RPMI7951 (cell line): Measurements from ENCODE around the gene ADRM1. TPM values are rescaled to one million over a fixed set of nuclear protein-coding genes. Genes with fewer than 3 reads are reported as not detected.
A peak's percentile ranks its signal among the peaks of the same experiment; 100 is the strongest.

Experiments
- DNase-seq: peaks from one replicate; pipeline ENCODE4 v3.0.0-alpha.2; 2012; ENCODE audit warnings: low read depth
- total RNA-seq: library from RNA; depleted of rRNA; stranded (reverse); fragments of >200 nt; shearing (Covaris generic); gene quantifications from 2 replicates; pipeline ENCODE4 v1.2.3, GENCODE V29; 2014; rRNA removed

ADRM1 gene
- 215 and 229 TPM in 2 replicates for total RNA-seq

- peak; percentile 98 for DNase-seq
These were observed at the start of gene ADRM1 for GRCh38 chr20:62302341-62303061. TSS of gene ADRM1 (plus strand) at chr20:62302997. CDS start at chr20:62303569, 572 bp downstream.

- DNase-seq, result no peak
These were observed 49.4 kb upstream of the ADRM1 start for GRCh38 chr20:62253398-62253797.

- no peak for DNase-seq
These were observed 48.6 kb upstream of the ADRM1 start for GRCh38 chr20:62254021-62254724.

- DNase-seq, result no peak
These were observed 46.8 kb upstream of the ADRM1 start for GRCh38 chr20:62255976-62256375.

- DNase-seq, result peak; percentile 37
These were observed 44.1 kb upstream of the ADRM1 start for GRCh38 chr20:62258499-62259293.

- DNase-seq, result no peak
These were observed 43.6 kb upstream of the ADRM1 start for GRCh38 chr20:62259294-62259565.

GRCh38 chr20:62262064-62262463, 40.7 kb upstream of the ADRM1 start:
- DNase-seq, result no peak

GRCh38 chr20:62263396-62263795, 39.4 kb upstream of the ADRM1 start:
- DNase-seq, result no peak

- DNase-seq, result no peak
These were observed 37.4 kb upstream of the ADRM1 start for GRCh38 chr20:62265365-62265764.

- DNase-seq, result no peak
These were observed 36.5 kb upstream of the ADRM1 start for GRCh38 chr20:62266340-62266739.

- DNase-seq, result no peak
These were observed 35.9 kb upstream of the ADRM1 start for GRCh38 chr20:62266851-62267250.

- no peak for DNase-seq
These were observed 35.3 kb upstream of the ADRM1 start for GRCh38 chr20:62267543-62267942.

GRCh38 chr20:62268228-62268900, 34.4 kb upstream of the ADRM1 start:
- no peak for DNase-seq

- DNase-seq, result no peak
These were observed 33.4 kb upstream of the ADRM1 start for GRCh38 chr20:62269378-62269777.

- DNase-seq, result no peak
These were observed 32.9 kb upstream of the ADRM1 start for GRCh38 chr20:62269871-62270270.

GRCh38 chr20:62272200-62272599, 30.6 kb upstream of the ADRM1 start:
- no peak for DNase-seq

GRCh38 chr20:62273416-62273815, 29.4 kb upstream of the ADRM1 start:
- DNase-seq, result no peak

GRCh38 chr20:62274332-62274950, 28.4 kb upstream of the ADRM1 start:
- DNase-seq, result no peak

- DNase-seq, result no peak
These were observed 27.6 kb upstream of the ADRM1 start for GRCh38 chr20:62275219-62275618.

- DNase-seq, result no peak
These were observed 26.4 kb upstream of the ADRM1 start for GRCh38 chr20:62276439-62276838.

GRCh38 chr20:62277253-62277652, 25.5 kb upstream of the ADRM1 start:
- DNase-seq, result no peak

- DNase-seq, result no peak
These were observed 22.5 kb upstream of the ADRM1 start for GRCh38 chr20:62280303-62280702.
